Breast epithelium (tissue), 4 donors: ENCODE measurements around the gene BACE2. TPM values are rescaled to one million over a fixed set of nuclear protein-coding genes. Genes with fewer than 3 reads are reported as not detected.

Experiments
- DNase-seq, 2 donors: peaks; one replicate each; pipeline ENCODE4 v3.0.0-alpha.2; 2019; ENCODE audit warnings: low spot score in 2 of 2
- H3K27ac ChIP-seq, 2 donors: fragments of 200-600 bp; sonication (generic) in 1 of 2; one replicate each; pipeline ENCODE4 v1.5.1; 2016 to 2019; ENCODE audit warnings: mild to moderate bottlenecking in 1 of 2
- H3K27me3 ChIP-seq, 2 donors: fragments of 200-600 bp; sonication (generic) in 1 of 2; one replicate each; pipeline versions ENCODE4 v1.5.1 to v1.6.0; 2017 to 2019; ENCODE audit warnings: control low read depth in 1 of 2, mild to moderate bottlenecking in 1 of 2
- H3K36me3 ChIP-seq: fragments of 200-600 bp; one replicate; pipeline ENCODE4 v1.5.1; 2019
- H3K4me1 ChIP-seq, 2 donors: fragments of 200-600 bp; sonication (generic); one replicate each; pipeline ENCODE4 v1.5.1; 2016 to 2019; ENCODE audit warnings: control low read depth in 1 of 2
- H3K4me3 ChIP-seq, 3 donors: fragments of 200-600 bp; sonication (generic); 1 replicate in 2 of 3; 2 replicates in 1 of 3; pipeline ENCODE4 v1.5.1; 2016 to 2019; ENCODE audit warnings: mild to moderate bottlenecking in 3 of 3, moderate library complexity in 2 of 3
- H3K9me3 ChIP-seq, 2 donors: fragments of 200-600 bp; sonication (generic) in 1 of 2; one replicate each; pipeline ENCODE4 v1.5.1; 2016 to 2019; ENCODE audit warnings: control low read depth in 1 of 2
- POLR2A ChIP-seq: fragments of 450-650 bp; IDR thresholded peaks from one replicate; pipeline ENCODE4 v1.6.1; 2016; ENCODE audit warnings: antibody characterized with exemption, mild to moderate bottlenecking, moderate library complexity
- POLR2AphosphoS5 ChIP-seq, 3 donors: sonication (generic); formaldehyde crosslinking; IDR thresholded peaks; one replicate each; pipeline ENCODE4 v1.6.1; 2017; ENCODE audit warnings: antibody characterized with exemption in 3 of 3
- intact Hi-C: fragments of 100-400 bp; cut with DNase I; formaldehyde crosslinking; loops from one replicate; pipeline ENCODE4 v1.15.1; 2023; ENCODE audit warnings: low total_unique reads
- total RNA-seq, 3 donors: library from RNA; depleted of rRNA; stranded (reverse); fragments of >200 nt; gene quantifications; one replicate each; pipeline ENCODE4 v1.1.0, GENCODE V29; 2016
- TF ChIP-seq, protein P1 (sequence below), 3 donors: fragments of 450-650 bp; IDR thresholded peaks; one replicate each; pipeline ENCODE4 v1.5.1; 2016 to 2017; ENCODE audit warnings: antibody characterized with exemption in 3 of 3, mild to moderate bottlenecking in 3 of 3, moderate library complexity in 3 of 3

BACE2 gene
- total RNA-seq, 3 donors from 2014 or later = 26.9 to 94.4 (median 67.5) TPM

DNA sequence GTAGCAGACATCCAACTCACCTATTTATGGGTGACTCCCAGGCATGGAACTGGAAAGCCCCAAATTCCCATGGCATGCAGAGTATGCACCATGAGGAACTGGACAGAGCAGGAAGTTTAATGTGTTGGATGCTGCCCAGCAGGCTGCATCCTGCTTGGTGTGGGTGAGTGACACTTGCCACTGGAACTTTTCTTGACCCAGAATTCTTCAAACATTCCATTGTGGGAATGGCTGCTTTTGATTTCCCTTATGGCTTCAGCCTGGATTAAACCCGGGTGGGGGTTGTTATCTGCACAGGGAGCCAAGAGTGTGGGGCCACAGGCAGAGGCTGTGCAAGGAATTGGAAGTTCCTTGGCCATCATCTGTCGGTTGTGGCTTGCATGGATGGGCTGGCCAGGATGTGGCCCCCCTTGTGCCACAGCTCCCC, 26.9 kb upstream of the BACE2 start:
- no peak overlapping the region for H3K4me3 ChIP-seq
- H3K27me3 ChIP-seq = no peaks in the 10 kb centered on the region
- no peaks in the 10 kb centered on the region for H3K36me3 ChIP-seq
- TF ChIP-seq POLR2A (no peak), POLR2AphosphoS5 (IDR thresholded peaks at IDR 0.05) (no peak)
- TF ChIP-seq, protein P1, sequence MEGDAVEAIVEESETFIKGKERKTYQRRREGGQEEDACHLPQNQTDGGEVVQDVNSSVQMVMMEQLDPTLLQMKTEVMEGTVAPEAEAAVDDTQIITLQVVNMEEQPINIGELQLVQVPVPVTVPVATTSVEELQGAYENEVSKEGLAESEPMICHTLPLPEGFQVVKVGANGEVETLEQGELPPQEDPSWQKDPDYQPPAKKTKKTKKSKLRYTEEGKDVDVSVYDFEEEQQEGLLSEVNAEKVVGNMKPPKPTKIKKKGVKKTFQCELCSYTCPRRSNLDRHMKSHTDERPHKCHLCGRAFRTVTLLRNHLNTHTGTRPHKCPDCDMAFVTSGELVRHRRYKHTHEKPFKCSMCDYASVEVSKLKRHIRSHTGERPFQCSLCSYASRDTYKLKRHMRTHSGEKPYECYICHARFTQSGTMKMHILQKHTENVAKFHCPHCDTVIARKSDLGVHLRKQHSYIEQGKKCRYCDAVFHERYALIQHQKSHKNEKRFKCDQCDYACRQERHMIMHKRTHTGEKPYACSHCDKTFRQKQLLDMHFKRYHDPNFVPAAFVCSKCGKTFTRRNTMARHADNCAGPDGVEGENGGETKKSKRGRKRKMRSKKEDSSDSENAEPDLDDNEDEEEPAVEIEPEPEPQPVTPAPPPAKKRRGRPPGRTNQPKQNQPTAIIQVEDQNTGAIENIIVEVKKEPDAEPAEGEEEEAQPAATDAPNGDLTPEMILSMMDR (IDR thresholded peaks at IDR 0.05) = no peak
- H3K4me1 ChIP-seq = peaks cover 6 to 10% of the 10 kb centered on the region in 2 donors
- no peaks in the 10 kb centered on the region for H3K9me3 ChIP-seq
- intact Hi-C loops = no loop called here
- peak in 1 of 2 donors; percentile 70 for DNase-seq
- H3K27ac ChIP-seq = peak overlapping the region; percentile 71 to 86

- H3K4me1 ChIP-seq = peaks cover 7 to 10% of the 10 kb centered on the region in 2 donors
- TF ChIP-seq POLR2A (no peak), POLR2AphosphoS5 (IDR thresholded peaks at IDR 0.05) (peak in 2 of 3 donors; percentile 48 to 81)
- intact Hi-C loops = no loop called here
- H3K27me3 ChIP-seq = no peaks in the 10 kb centered on the region
- H3K36me3 ChIP-seq = no peaks in the 10 kb centered on the region
- H3K4me3 ChIP-seq = peak overlapping the region in 1 of 3 donors; percentile 11
- H3K9me3 ChIP-seq = no peaks in the 10 kb centered on the region
- DNase-seq = peak; percentile 64 to 97
- peak overlapping the region; percentile 71 to 86 for H3K27ac ChIP-seq
Measured at GRCh38 chr21:41142051-41142795, 25.7 kb upstream of the BACE2 start.

DNA sequence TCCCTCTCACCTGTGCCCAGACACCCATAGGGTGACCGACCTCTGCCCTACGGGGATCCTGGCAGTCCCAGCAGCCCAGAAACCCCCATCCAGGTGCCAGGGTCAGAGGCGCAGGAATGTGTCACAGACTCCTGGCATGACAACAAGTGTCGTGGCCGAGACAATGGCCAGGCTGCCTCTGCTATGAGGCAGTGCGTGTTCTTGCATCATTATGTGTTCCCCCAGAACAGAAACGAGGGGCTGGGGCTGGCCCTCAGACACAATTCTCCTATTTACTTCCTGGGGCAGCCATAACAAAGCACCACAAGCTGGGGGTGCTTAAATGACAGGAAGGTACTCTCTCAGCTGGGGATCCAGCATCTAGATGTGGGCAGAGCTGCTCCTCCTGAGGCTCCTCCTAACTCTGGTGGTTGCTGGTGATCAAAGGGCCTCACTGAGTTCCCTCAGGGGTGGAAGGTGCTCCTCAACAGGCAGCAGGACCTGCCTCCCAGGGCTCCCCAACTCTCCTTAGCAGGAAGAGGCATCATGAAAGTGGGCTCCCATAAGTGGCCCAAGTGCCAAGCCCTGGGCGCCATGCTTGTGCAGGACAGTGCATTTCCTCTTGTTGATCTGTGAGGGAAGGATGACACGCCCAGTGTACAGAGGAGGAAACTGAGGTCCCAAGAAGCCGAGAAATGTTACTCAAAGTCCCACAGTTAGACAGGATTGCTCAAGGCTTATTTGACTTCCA, 24.2 kb upstream of the BACE2 start:
- no peaks in the 10 kb centered on the region for H3K36me3 ChIP-seq
- no peak overlapping the region for H3K27ac ChIP-seq
- H3K27me3 ChIP-seq = no peaks in the 10 kb centered on the region
- TF ChIP-seq POLR2A = no peak
- TF ChIP-seq, protein P1 (IDR thresholded peaks at IDR 0.05) = no peak
- no peak for TF ChIP-seq POLR2AphosphoS5 (IDR thresholded peaks at IDR 0.05)
- H3K9me3 ChIP-seq = no peaks in the 10 kb centered on the region
- intact Hi-C loops = no loop called here
- H3K4me3 ChIP-seq = no peak overlapping the region
- H3K4me1 ChIP-seq = peaks cover 10 to 12% of the 10 kb centered on the region in 2 donors
- DNase-seq = no peak

GRCh38 chr21:41147096-41147978, 20.6 kb upstream of the BACE2 start:
- TF ChIP-seq POLR2A = no peak
- TF ChIP-seq POLR2AphosphoS5 (IDR thresholded peaks at IDR 0.05) = no peak
- TF ChIP-seq, protein P1 (IDR thresholded peaks at IDR 0.05) = no peak
- peak overlapping the region; percentile 68 to 72 for H3K27ac ChIP-seq
- H3K9me3 ChIP-seq = no peaks in the 10 kb centered on the region
- peaks cover 1 to 9% of the 10 kb centered on the region in 2 donors for H3K4me1 ChIP-seq
- no peaks in the 10 kb centered on the region for H3K27me3 ChIP-seq
- intact Hi-C loops = no loop called here
- H3K4me3 ChIP-seq = no peak overlapping the region
- peak in 1 of 2 donors; percentile 51 for DNase-seq
- H3K36me3 ChIP-seq = no peaks in the 10 kb centered on the region

DNA sequence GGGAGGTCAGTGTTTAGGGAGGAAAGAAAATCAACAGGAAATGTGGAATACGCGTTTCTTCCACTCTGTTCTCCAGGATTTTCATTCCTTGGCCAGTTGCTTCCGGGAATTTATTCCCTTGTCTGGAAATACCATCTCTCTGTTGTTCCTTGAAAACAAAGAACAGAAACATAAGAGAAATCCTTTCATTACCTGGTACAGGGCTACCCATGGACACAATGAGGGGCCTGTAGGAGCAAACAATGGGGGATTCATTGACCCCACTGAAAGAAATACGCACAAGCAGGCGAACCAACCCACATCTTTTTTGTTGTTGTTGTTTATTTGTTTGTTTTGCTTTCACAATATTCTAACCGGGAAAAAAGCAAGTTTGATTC, 20.0 kb upstream of the BACE2 start:
- Histone ChIP-seq H3K27ac (peak overlapping the region in 1 of 2 donors; percentile 72), H3K27me3 (no peaks in the 10 kb centered on the region), H3K36me3 (no peaks in the 10 kb centered on the region), H3K9me3 (no peaks in the 10 kb centered on the region), H3K4me1 (peaks cover 0 to 6% of the 10 kb centered on the region in 2 donors), H3K4me3 (no peak overlapping the region)
- TF ChIP-seq, protein P1 (IDR thresholded peaks at IDR 0.05) = no peak
- TF ChIP-seq POLR2AphosphoS5 (IDR thresholded peaks at IDR 0.05) = no peak
- no peak for TF ChIP-seq POLR2A
- no peak for DNase-seq
- intact Hi-C loops = no loop called here
